ENCODE data around the gene SSPN.

DNA sequence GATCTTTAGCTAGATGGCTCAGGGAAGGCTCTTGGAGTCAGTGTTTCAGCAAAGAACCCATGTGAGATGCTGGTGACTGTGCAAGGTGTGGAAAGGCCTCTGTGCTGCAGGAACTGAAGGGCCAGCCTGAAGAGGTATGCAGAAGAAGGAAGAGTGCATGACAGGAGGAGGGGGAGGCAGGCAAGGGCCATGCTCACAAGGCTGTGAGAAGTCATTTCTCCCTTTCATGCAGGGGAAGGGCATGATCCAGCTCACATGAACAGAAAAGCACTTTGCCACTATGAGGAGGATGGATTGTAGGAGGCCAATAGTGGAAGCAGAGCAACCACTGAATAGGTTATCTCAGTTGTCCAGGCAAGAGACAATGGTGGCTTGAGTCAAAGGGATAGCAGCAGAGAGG is 83.7 kb downstream of the SSPN start:
- TF ChIP-seq POLR2AphosphoS5 (IDR thresholded peaks at IDR 0.05) (no peak), EP300 (IDR thresholded peaks at IDR 0.05) (no peak), POLR2A (IDR thresholded peaks at IDR 0.05) (no peak)
- TF ChIP-seq, protein P1, sequence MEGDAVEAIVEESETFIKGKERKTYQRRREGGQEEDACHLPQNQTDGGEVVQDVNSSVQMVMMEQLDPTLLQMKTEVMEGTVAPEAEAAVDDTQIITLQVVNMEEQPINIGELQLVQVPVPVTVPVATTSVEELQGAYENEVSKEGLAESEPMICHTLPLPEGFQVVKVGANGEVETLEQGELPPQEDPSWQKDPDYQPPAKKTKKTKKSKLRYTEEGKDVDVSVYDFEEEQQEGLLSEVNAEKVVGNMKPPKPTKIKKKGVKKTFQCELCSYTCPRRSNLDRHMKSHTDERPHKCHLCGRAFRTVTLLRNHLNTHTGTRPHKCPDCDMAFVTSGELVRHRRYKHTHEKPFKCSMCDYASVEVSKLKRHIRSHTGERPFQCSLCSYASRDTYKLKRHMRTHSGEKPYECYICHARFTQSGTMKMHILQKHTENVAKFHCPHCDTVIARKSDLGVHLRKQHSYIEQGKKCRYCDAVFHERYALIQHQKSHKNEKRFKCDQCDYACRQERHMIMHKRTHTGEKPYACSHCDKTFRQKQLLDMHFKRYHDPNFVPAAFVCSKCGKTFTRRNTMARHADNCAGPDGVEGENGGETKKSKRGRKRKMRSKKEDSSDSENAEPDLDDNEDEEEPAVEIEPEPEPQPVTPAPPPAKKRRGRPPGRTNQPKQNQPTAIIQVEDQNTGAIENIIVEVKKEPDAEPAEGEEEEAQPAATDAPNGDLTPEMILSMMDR (IDR thresholded peaks at IDR 0.05), result no peak
